GM21576 (cell line): ENCODE data around the gene GSE1.

Experiments
- ATAC-seq: cut with Tn5 transposase; IDR thresholded peaks from one replicate; pipeline ENCODE4 v1.9.1; 2021; ENCODE audit warnings: mild to moderate bottlenecking, moderate library complexity; ENCODE audit not compliant: unreplicated experiment

GSE1 gene

GRCh38 chr16:85573696-85574641 is 39.2 kb upstream of the GSE1 start:
- no peak for ATAC-seq

- ATAC-seq, result no peak
Observed at GRCh38 chr16:85574672-85575475, 38.2 kb upstream of the GSE1 start.

DNA sequence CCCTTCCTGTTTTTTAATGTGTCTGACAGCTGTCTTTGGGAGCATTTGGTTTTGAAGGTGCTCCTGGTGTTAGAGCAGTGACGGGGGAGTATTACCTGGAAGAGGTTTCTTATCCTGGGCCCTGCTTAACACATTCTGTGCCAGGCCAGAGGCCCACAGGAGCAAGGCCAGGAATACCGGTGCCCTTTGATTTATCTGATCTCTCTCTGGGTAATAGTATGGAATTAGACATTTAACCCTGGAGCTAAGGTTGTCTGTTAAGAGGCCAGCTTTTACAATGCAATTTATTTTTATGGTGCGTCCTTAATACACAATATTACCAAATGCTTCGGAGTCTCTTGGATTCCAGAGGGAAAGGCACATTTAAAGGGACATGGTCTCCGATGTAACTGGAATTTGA is 37.2 kb upstream of the GSE1 start:
- no peak for ATAC-seq

DNA sequence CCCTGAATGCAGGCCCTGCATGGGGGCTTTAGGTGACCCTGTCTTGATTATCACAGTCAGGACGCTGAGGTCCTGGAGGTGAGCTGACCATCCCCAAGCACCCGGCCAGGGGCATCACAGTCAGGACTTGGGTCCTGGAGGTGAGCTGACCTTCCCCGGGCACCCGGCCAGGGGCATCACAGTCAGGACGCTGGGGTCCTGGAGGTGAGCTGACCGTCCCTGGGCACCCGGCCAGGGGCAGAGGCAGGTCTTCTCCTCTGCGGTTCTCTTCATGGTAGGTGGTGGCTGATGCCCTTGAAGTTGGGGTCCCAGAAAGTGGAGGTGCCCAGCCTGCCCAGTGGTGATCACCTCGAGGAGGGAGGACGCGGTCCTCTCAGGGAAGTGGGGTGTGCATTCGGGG is 36.2 kb upstream of the GSE1 start:
- ATAC-seq, result no peak

- no peak for ATAC-seq
Observed at GRCh38 chr16:85577899-85578598, 35.1 kb upstream of the GSE1 start.

GRCh38 chr16:85578599-85578948 is 34.5 kb upstream of the GSE1 start:
- ATAC-seq, result no peak

DNA sequence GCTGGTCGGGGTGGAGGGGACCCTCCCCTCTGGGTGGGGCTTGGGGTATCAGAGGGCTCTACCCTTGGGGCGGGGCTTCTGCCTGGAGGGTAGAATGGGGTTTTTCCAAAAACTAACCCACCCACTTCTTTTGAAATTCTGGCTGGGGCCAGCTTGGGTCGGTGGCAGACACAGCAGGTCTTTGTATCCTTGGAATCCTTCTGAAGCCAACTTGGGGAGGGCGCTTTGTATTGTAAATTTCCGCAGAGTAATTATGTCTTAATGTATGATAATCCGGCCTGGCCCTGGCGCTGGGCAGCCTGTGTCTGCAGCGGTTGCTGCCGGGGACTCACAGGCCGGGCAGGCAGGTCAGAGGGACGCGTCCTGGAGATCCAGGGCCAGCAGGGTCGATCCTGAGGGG is 33.9 kb upstream of the GSE1 start:
- ATAC-seq, result no peak

DNA sequence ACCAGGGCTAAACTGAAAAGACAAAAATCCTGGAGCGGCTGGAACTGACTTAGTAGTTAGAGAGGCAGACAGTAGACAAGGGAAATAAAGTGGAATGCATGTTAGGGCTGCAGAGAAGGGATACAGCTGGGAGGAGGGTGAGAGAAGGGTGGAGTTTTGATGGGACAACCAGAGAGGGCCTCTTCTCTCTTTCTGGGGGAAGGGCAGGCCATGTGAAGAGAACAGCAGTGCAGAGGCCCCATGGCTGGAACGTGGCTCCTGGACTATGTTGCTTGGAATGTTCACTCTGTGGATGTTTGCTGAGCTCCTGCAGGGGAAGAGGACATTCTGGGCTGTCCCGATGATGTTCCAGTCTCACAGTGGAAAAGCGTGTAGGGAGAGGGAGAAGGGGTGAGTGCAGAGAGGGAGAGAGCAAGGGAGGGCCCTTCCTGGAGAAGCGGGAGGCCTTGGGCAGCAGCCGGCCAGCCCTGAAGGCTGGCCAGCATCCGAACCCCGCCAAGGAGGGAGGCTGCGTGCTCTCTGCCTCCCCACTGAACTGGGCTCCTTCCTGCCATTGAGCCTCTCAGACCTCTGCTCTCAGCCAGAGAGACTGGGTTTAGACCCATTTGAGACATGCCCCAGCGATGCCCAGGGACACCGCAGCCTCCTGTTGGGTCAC is 33.1 kb upstream of the GSE1 start:
- no peak for ATAC-seq

DNA sequence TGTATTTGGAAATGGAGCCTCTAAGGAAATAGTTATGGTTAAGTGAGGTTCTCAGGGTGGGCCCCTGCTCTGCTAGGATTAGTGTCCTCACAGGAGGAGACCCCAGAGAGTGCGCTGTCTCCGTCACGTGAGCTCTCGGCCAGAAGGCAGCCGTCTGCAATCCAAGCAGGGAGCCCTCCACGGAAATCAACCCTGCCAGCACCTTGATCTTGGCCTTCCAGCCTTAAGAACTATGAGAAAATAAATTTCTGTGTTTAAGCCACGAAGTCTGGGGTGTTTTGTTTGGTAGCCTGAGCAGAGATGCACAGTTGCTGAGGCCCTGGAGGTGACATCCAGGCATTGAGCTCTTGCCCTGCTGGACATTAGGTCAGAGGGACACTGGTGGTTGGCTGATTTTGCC is 32.4 kb upstream of the GSE1 start:
- ATAC-seq, result no peak

- ATAC-seq, result no peak
Observed at GRCh38 chr16:85582229-85582991, 30.7 kb upstream of the GSE1 start.

GRCh38 chr16:85583491-85584181 is 29.5 kb upstream of the GSE1 start:
- ATAC-seq, result no peak

- ATAC-seq, result no peak
Observed at GRCh38 chr16:85584267-85584666, 28.9 kb upstream of the GSE1 start.

DNA sequence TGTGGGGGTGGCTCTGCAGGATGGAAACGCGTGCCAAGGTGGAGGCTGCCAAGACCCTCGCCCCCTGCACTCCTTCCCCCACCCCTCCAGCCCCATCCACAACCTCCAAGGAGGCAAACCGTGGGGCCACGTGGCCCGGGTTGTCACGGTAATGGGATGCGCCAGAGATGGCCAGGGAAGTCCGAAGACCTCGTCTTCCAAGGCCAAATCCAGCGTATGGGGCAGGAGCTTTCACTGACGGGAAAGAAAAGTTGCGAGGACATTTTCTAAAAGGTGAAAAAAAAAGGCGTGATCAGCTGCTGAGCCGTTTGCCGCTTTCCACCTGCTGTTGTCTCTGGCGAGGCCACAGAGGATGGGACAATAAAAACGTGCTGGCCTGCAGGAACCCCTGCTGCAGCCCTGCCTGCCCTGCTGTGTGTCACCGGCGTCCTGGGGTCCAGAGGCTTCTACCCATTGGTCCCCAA is 28.3 kb upstream of the GSE1 start:
- no peak for ATAC-seq

DNA sequence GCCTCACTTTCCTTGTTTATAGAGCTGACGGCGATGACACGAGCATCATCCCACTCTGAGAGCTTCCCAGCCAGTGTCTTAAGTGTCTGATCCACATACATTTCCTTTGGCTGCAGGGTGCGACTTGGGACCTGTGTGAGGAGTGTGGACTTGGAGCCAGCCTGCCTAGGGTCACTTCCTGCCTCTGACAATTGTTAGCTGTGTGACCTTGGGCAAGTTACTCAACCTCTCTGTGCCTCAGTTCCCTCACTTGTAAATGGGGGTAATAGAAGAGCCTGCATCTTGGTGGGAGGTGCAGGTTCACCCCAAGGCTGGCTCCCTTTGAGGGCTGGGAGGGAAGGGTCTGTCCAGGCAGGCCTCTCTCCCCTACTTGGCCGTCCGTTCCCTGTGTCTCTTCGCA is 27.4 kb upstream of the GSE1 start:
- no peak for ATAC-seq

- no peak for ATAC-seq
Observed at GRCh38 chr16:85586380-85587104, 26.6 kb upstream of the GSE1 start.

GRCh38 chr16:85587762-85588556 is 25.2 kb upstream of the GSE1 start:
- no peak for ATAC-seq

DNA sequence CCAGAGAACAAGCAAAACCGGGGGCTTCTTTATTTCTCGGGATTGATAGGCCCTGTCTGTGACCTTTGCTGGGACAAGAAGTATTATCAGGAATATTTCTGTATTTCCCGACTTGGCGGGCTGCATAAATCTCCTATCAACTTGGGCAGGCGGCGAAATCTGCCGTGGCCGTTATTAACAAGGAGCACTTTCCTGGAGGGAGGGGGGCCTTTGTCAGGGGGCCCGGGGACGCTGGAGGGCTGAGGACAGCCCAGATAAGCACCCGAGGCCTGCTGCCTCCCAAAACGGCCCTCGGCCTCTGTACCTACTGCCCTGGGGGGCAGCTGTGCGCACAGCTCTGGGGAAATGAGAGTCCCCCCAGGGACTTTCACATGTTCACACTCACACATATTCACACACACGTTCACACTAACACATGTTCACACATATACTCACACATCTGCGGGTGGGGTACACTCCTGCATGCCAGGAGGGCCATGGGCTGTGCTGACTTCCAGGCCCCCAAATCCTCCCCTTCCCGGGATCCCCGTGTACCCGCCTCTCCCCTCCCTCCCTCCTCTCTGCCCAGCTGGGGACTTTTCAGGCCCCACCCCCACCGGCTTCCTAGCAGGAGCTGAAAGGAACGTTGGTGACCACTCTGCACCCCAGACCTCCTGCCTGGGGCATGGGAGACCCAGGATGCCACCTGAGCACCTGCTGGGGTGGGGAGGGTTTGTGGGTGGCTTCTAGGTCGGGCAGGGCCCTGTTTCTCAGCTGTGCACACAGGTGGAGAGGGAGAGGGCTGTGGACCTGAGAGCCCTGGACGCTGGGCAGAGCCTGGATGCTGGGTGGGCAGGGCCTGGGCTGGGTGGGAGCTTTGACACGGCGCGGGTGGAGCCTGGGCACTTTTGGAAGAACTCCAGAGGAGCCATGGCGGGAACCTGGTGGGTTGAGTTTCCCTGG is 24.3 kb upstream of the GSE1 start:
- ATAC-seq, result no peak
